H1 (cell line): Measurements from ENCODE around the gene GRK6. TPM values are rescaled to one million over a fixed set of nuclear protein-coding genes. Genes with fewer than 3 reads are reported as not detected.

Experiments used
- CTCF ChIA-PET: fragments of 300-600 bp; sonication (Branson Sonifier 250); formaldehyde crosslinking; loops from one replicate; lab custom pipeline; 2021; ENCODE audit not compliant: partially characterized antibody; lab: Charles Lee
- POLR2A ChIA-PET: fragments of 300-600 bp; sonication (Branson Sonifier 250); formaldehyde crosslinking; loops from one replicate; lab custom pipeline; 2021; ENCODE audit warnings: inconsistent platforms; ENCODE audit not compliant: partially characterized antibody; lab: Charles Lee
- DNase-seq, 2 experiments: peaks; one replicate each; pipeline versions ENCODE4 v3.0.0 to v3.0.0-alpha.2; 2010 to 2022; ENCODE audit warnings: low spot score in 2 of 2, low read depth in 1 of 2, mixed read lengths in 1 of 2
- FAIRE-seq: peaks from 2 replicates; lab custom pipeline; 2011; peaks lifted over from hg19 to GRCh38; lab: Jason Lieb, UNC
- H2AFZ ChIP-seq: 2 replicates; pipeline ENCODE4 v1.8.1; 2012; ENCODE audit warnings: low read length, inconsistent platforms
- H2AK5ac ChIP-seq: 2 replicates; pipeline ENCODE4 v1.6.1; 2013; ENCODE audit warnings: low read depth, low read length
- H2BK120ac ChIP-seq: replicated peaks from 2 replicates; pipeline ENCODE3; 2013; ENCODE audit warnings: low read depth, low read length, inconsistent platforms
- H2BK12ac ChIP-seq: 2 replicates; pipeline ENCODE4 v1.6.1; 2013; ENCODE audit warnings: low read depth, low read length
- H2BK15ac ChIP-seq: 2 replicates; pipeline ENCODE4 v1.6.1; 2013; ENCODE audit warnings: low read length
- H2BK20ac ChIP-seq: 2 replicates; pipeline ENCODE4 v1.6.1; 2013; ENCODE audit warnings: low read length
- H2BK5ac ChIP-seq: 2 replicates; pipeline ENCODE4 v1.6.1; 2013; ENCODE audit warnings: low read depth, low read length
- H3K14ac ChIP-seq: 2 replicates; pipeline ENCODE4 v1.6.1; 2013; ENCODE audit warnings: inconsistent platforms; ENCODE audit not compliant: insufficient read length
- H3K18ac ChIP-seq: 2 replicates; pipeline ENCODE4 v1.6.1; 2013; ENCODE audit warnings: low read length; ENCODE audit errors: extremely low read depth
- H3K23ac ChIP-seq: 2 replicates; pipeline ENCODE4 v1.6.1; 2013; ENCODE audit warnings: inconsistent platforms; ENCODE audit not compliant: insufficient read length
- H3K23me2 ChIP-seq: 2 replicates; pipeline ENCODE4 v1.6.1; 2013; ENCODE audit warnings: low read depth, low read length
- H3K27ac ChIP-seq: 2 replicates; pipeline ENCODE4 v1.6.1; 2011; ENCODE audit warnings: low read depth, low read length, inconsistent platforms
- H3K27me3 ChIP-seq, 4 experiments: replicated peaks in 1 of 4; 1 replicate in 1 of 4; 2 replicates in 3 of 4; pipeline versions ENCODE4 v1.6.1 to v1.8.1; 2011 to 2013; ENCODE audit warnings: low read length in 3 of 4, mild to moderate bottlenecking in 3 of 4, inconsistent platforms in 2 of 4, mixed read lengths in 2 of 4, moderate library complexity in 1 of 4; ENCODE audit not compliant: control insufficient read depth in 3 of 4, insufficient read depth in 3 of 4; ENCODE audit errors: extremely low read depth in 1 of 4
- H3K36me3 ChIP-seq, 4 experiments: 2 replicates each; pipeline versions ENCODE4 v1.6.1 to v1.8.1; 2011 to 2013; ENCODE audit warnings: mild to moderate bottlenecking in 4 of 4, low read length in 3 of 4, moderate library complexity in 2 of 4, control low read depth in 1 of 4, inconsistent platforms in 1 of 4; ENCODE audit not compliant: insufficient read depth in 4 of 4, control insufficient read depth in 2 of 4
- H3K4ac ChIP-seq: replicated peaks from 2 replicates; pipeline ENCODE3; 2013; ENCODE audit warnings: low read length, low read depth, mixed read lengths, inconsistent platforms; ENCODE audit not compliant: insufficient read length
- H3K4me1 ChIP-seq, 4 experiments: replicated peaks in 1 of 4; 1 replicate in 1 of 4; 2 replicates in 3 of 4; pipeline versions ENCODE4 v1.6.1 to v1.8.1; 2011 to 2013; ENCODE audit warnings: low read length in 3 of 4, inconsistent platforms in 2 of 4, mixed read lengths in 1 of 4; ENCODE audit not compliant: insufficient read depth in 4 of 4, control insufficient read depth in 3 of 4
- H3K4me2 ChIP-seq, 2 experiments: 2 replicates each; pipeline versions ENCODE4 v1.6.1 to v1.8.1; 2011 to 2013; ENCODE audit warnings: low read depth in 2 of 2, low read length in 2 of 2, control low read depth in 1 of 2, inconsistent platforms in 1 of 2, mild to moderate bottlenecking in 1 of 2; ENCODE audit not compliant: insufficient read depth in 1 of 2
- H3K4me3 ChIP-seq, 4 experiments: fragments of 200-600, 300-600 bp in 1 of 4; sonication (generic), shearing (Covaris generic), sonication (Bioruptor Twin) in 1 of 4; 2 replicates each; pipeline versions ENCODE4 v1.5.1 to v1.8.1; 2011 to 2016; ENCODE audit warnings: low read length in 4 of 4, low read depth in 3 of 4, control low read depth in 2 of 4, inconsistent platforms in 2 of 4, mild to moderate bottlenecking in 2 of 4, mixed read lengths in 1 of 4, moderate library complexity in 1 of 4; ENCODE audit not compliant: insufficient read depth in 2 of 4; ENCODE audit errors: extremely low read depth in 1 of 4
- H3K56ac ChIP-seq: replicated peaks from 2 replicates; pipeline ENCODE3; 2013; ENCODE audit warnings: low read depth, mild to moderate bottlenecking, mixed read lengths, low read length, inconsistent platforms; ENCODE audit not compliant: insufficient read length
- H3K79me1 ChIP-seq: 2 replicates; pipeline ENCODE4 v1.6.1; 2013; ENCODE audit warnings: low read depth, low read length, control low read depth
- H3K79me2 ChIP-seq, 2 experiments: 2 replicates each; pipeline versions ENCODE4 v1.6.1 to v1.8.1; 2012 to 2013; ENCODE audit warnings: low read length in 2 of 2, mild to moderate bottlenecking in 2 of 2, inconsistent platforms in 1 of 2; ENCODE audit not compliant: insufficient read depth in 2 of 2, control insufficient read depth in 1 of 2
- H3K9ac ChIP-seq, 4 experiments: replicated peaks in 1 of 4; 1 replicate in 1 of 4; 2 replicates in 3 of 4; pipeline versions ENCODE4 v1.6.1 to v1.8.1; 2011 to 2013; ENCODE audit warnings: low read depth in 3 of 4, low read length in 3 of 4, control low read depth in 2 of 4, mild to moderate bottlenecking in 2 of 4, moderate library complexity in 2 of 4, inconsistent platforms in 1 of 4; ENCODE audit errors: extremely low read depth in 1 of 4
- H3K9me3 ChIP-seq, 2 experiments: 2 replicates each; pipeline versions ENCODE4 v1.6.1 to v1.8.1; 2012 to 2013; ENCODE audit warnings: mild to moderate bottlenecking in 2 of 2, moderate library complexity in 2 of 2, control low read depth in 1 of 2, inconsistent platforms in 1 of 2, low read depth in 1 of 2, low read length in 1 of 2, mixed read lengths in 1 of 2; ENCODE audit not compliant: insufficient read depth in 2 of 2
- H4K20me1 ChIP-seq, 2 experiments: replicated peaks in 1 of 2; 2 replicates each; pipeline versions ENCODE3 to v1.8.1; 2011 to 2013; ENCODE audit warnings: inconsistent platforms in 2 of 2, low read length in 2 of 2, mild to moderate bottlenecking in 1 of 2; ENCODE audit not compliant: insufficient read depth in 2 of 2, control insufficient read depth in 1 of 2
- H4K5ac ChIP-seq: 2 replicates; pipeline ENCODE4 v1.6.1; 2013; ENCODE audit warnings: low read length, low read depth, mixed read lengths, inconsistent platforms; ENCODE audit not compliant: insufficient read length
- H4K8ac ChIP-seq: 2 replicates; pipeline ENCODE4 v1.8.0; 2013; ENCODE audit warnings: mild to moderate bottlenecking, moderate library complexity, low read length, inconsistent platforms; ENCODE audit not compliant: insufficient read depth; ENCODE audit errors: extremely low read depth
- H4K91ac ChIP-seq: replicated peaks from 2 replicates; pipeline ENCODE3; 2013; ENCODE audit warnings: low read length, mixed read lengths, inconsistent platforms; ENCODE audit not compliant: insufficient read length
- ASH2L ChIP-seq: fragments of 200-600, 300-600 bp; sonication (generic); IDR thresholded peaks from one replicate; pipeline ENCODE4 v1.7.1; 2017; ENCODE audit warnings: low read length
- GABPA ChIP-seq: IDR thresholded peaks from 2 replicates; pipeline ENCODE4 v1.6.1; 2011; ENCODE audit warnings: mild to moderate bottlenecking, low read length, moderate library complexity, borderline replicate concordance; ENCODE audit not compliant: insufficient read depth
- KDM4A ChIP-seq: IDR thresholded peaks from one replicate; pipeline ENCODE4 v1.7.1; 2012; ENCODE audit warnings: low read depth, mild to moderate bottlenecking, moderate library complexity, low read length, inconsistent platforms; ENCODE audit not compliant: severe bottlenecking
- PHF8 ChIP-seq: fragments of 200-600 bp; sonication (generic); conservative IDR thresholded peaks from 2 replicates; pipeline ENCODE4 v1.7.1; 2012; ENCODE audit warnings: low read depth, mild to moderate bottlenecking, inconsistent platforms, low read length, moderate library complexity
- POLR2A ChIP-seq, 2 experiments: IDR thresholded peaks; 1 replicate in 1 of 2; 2 replicates in 1 of 2; pipeline ENCODE4 v1.6.1; 2011; ENCODE audit warnings: low read depth in 2 of 2, low read length in 2 of 2, mild to moderate bottlenecking in 2 of 2; ENCODE audit errors: control extremely low read depth in 1 of 2
- SP2 ChIP-seq: IDR thresholded peaks from 2 replicates; pipeline ENCODE4 v1.6.1; 2012; ENCODE audit warnings: mild to moderate bottlenecking, low read length, inconsistent platforms
- SRF ChIP-seq: IDR thresholded peaks from 2 replicates; pipeline ENCODE4 v1.6.1; 2011; ENCODE audit warnings: mild to moderate bottlenecking, low read depth, low read length, moderate library complexity
- WGBS, 2 experiments: shearing (Covaris generic) in 1 of 2; methylation state at CpG; one replicate each; pipeline versions ENCODE4 v1.1.6 to v1.1.7; 2013 to 2015; ENCODE audit warnings: low lambda C conversion rate in 2 of 2, mixed read lengths in 2 of 2, inconsistent platforms in 1 of 2, low coverage in 1 of 2, missing lambda C conversion rate in 1 of 2; ENCODE audit not compliant: insufficient replicate concordance in 2 of 2, insufficient coverage in 1 of 2, insufficient read length in 1 of 2; ENCODE audit errors: extremely low coverage in 1 of 2, missing lambda C conversion rate in 1 of 2; 5-methylcytosine and 5-hydroxymethylcytosine counted together
- long read RNA-seq, 2 experiments: library from RNA in 1 of 2; library from capped mRNA in 1 of 2; stranded (forward); transcript quantifications; one replicate each; pipeline ENCODE4 v2.0.0, GENCODE V29; 2021; ENCODE audit warnings: inconsistent platforms in 1 of 2
- polyA minus RNA-seq, 3 experiments: library from RNA; depleted of rRNA, polyadenylated mRNA; stranded (reverse); fragments of >200 nt; gene quantifications; 1 replicate in 2 of 3; 2 replicates in 1 of 3; pipeline ENCODE4 v1.2.3, GENCODE V29; 2011
- polyA plus RNA-seq, 7 experiments: library from polyadenylated mRNA; depleted of rRNA in 3 of 7; stranded (reverse) in 5 of 7; unstranded in 2 of 7; fragments of >200 nt in 5 of 7; fragments of 200-250 nt in 2 of 7; gene quantifications; 1 replicate in 5 of 7; 2 replicates in 1 of 7; 4 replicates in 1 of 7; pipeline versions ENCODE4 v1.2.1 to v1.2.3, GENCODE V29; 2011 to 2013; ENCODE audit warnings: missing spikeins in 2 of 7, mixed read lengths in 2 of 7
- total RNA-seq: library from RNA; stranded (reverse); fragmentation: NEBNext Ultra II Directional; extraction: Animal tissue kit (Norgen Biotek cat#: 25700); gene quantifications from 2 replicates; pipeline ENCODE4 v1.2.1, GENCODE V29; 2021
- TF ChIP-seq, protein P1 (sequence below): IDR thresholded peaks from 2 replicates; pipeline ENCODE4 v1.6.1; 2011; ENCODE audit warnings: low read length, improper control_type of control experiment

Gene GRK6
- 52.0 and 57.8 TPM in 2 replicates for total RNA-seq
- 31.8 and 50.8 TPM in 2 replicates for polyA plus RNA-seq (2011; rRNA removed)
- 43.3 TPM for polyA plus RNA-seq (2011; cell fraction: cytosol; rRNA removed)
- 53.8 TPM for polyA plus RNA-seq (2011; cell fraction: nucleus; rRNA removed)
- polyA plus RNA-seq (2012, experiment 1 of 2): 32.8 to 46.4 TPM (median 42.2 TPM) in 4 replicates
- polyA plus RNA-seq (2012, experiment 2 of 2): 38.4 TPM
- 23.7 TPM for polyA plus RNA-seq (2013, experiment 1 of 2)
- polyA plus RNA-seq (2013, experiment 2 of 2): 24.5 TPM
- 21.9 and 25.8 TPM in 2 replicates for polyA minus RNA-seq (2011; rRNA and poly(A)+ RNA removed)
- 27.7 TPM for polyA minus RNA-seq (2011; cell fraction: cytosol; rRNA and poly(A)+ RNA removed)
- 39.0 TPM for polyA minus RNA-seq (2011; cell fraction: nucleus; rRNA and poly(A)+ RNA removed)
- long read RNA-seq, experiment 1, transcript GRK6-201 (16 exons, 2,939 nt): major isoform, 5 of 71 reads
- long read RNA-seq, experiment 1, partial matches to known transcripts: 51 of 71 reads
- long read RNA-seq, experiment 1, other reads (novel, unspliced or antisense): 13 of 71 reads
- long read RNA-seq, experiment 2, partial matches to known transcripts: 2 of 2 reads
- long read RNA-seq, experiment 2, other reads (novel, unspliced or antisense): 0 of 2 reads

DNA sequence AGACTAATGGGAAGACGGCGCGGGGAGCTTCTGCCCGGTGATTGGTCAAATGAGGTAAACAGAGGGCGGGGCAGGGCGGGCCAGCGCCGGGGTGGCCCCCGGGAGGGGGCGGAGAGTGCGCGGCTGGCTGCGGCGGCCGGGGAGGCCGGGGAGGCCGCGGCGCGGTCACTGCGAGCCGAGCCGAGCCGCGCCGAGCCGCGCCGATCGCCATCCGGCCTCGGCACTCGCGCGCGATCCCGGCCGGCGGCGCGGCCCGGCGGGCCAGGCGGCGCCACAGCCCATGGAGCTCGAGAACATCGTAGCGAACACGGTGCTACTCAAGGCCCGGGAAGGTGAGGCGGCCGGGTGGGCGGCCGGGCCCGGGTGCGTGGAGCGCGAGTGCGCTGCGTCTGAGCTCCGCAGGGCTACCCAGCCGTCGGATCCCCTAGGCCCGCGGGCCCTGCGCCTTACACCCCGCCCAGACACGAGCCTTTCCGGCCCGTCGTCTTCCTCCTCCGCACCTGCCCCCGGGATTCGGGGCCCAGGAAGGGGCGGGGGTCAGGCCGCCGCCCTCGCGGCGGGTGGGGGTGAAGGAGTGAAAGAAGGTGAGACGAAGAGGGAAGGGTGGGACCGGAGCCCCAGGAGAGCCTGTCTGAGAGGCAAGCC, at the start of gene GRK6:
Gene GRK6, plus strand, starts transcription at position 111 of the 645 bp plus-strand sequence. Its CDS starts 170 bp downstream, at position 281.
- Histone ChIP-seq H3K23ac (no peak within 1 kb of the TSS), H3K27ac (peak within 1 kb of the TSS; percentile 88), H3K79me2 (peaks cover 0 to 26% of the 10 kb centered on the region in 2 experiments; a peak in 2 of 4 replicates), H3K27me3 (no peaks in the 10 kb centered on the region), H3K56ac (peak within 1 kb of the TSS; percentile 83), H3K9ac (peak within 1 kb of the TSS; percentile 86 to 98 (median 92)), H3K14ac (peak within 1 kb of the TSS; percentile 13), H2BK120ac (peak within 1 kb of the TSS; percentile 29), H2AFZ (no peak within 1 kb of the TSS), H2BK12ac (peak within 1 kb of the TSS; percentile 84), H2AK5ac (peak within 1 kb of the TSS; percentile 90), H3K9me3 (no peaks in the 10 kb centered on the region), H4K20me1 (peaks cover 15 to 20% of the 10 kb centered on the region in 2 experiments), H2BK20ac (peak within 1 kb of the TSS; percentile 80; the same call in 1 of the 2 replicates), H3K36me3 (peaks cover 0 to 6% (median 4%) of the 10 kb centered on the region in 4 experiments; a peak in 3 of 8 replicates), H4K5ac (peak within 1 kb of the TSS; percentile 88), H3K23me2 (peaks cover 10% of the 10 kb centered on the region), H4K8ac (peak within 1 kb of the TSS; percentile 93), H4K91ac (peak within 1 kb of the TSS; percentile 90), H2BK5ac (peak within 1 kb of the TSS; percentile 91), H3K4ac (peak within 1 kb of the TSS; percentile 64), H3K79me1 (peaks cover 16% of the 10 kb centered on the region), H3K18ac (peak within 1 kb of the TSS; percentile 90), H3K4me3 (peak within 1 kb of the TSS; percentile 55 to 95 (median 80)), H3K4me2 (peak within 1 kb of the TSS; percentile 81 to 94), H2BK15ac (peak within 1 kb of the TSS; percentile 88), H3K4me1 (peaks cover 4 to 14% (median 9%) of the 10 kb centered on the region in 4 experiments; a peak in 6 of 7 replicates)
- no peak for DNase-seq
- ChIA-PET CTCF (interaction anchor here (0.7 to 7.1 kb wide), 15 partner anchors 11 to 621 kb away, joined by 3 to 57 read pairs (median 5); partner anchors contain the start of gene PFN3), POLR2A (interaction anchor here (0.7 to 24.2 kb wide), 17 partner anchors 10 to 90 kb away, joined by 3 to 460 read pairs (median 5); partner anchors contain the start of genes DDX41, LMAN2, PDLIM7 and PRR7)
- no peak for FAIRE-seq
- WGBS, 2 experiments: 1% methylated on average over 35 of the region's 82 CpGs; no CpG with 5 or more reads in 1 of the 2 experiments
- peak; percentile 64 for TF ChIP-seq KDM4A
- no peak for TF ChIP-seq SRF
- TF ChIP-seq ASH2L: peak; percentile 38
- peak; percentile 77 for TF ChIP-seq PHF8
- 0 out of 3 replicates have a peak, but pooled peaks of 1 of the 2 experiments have one; percentile 36 for TF ChIP-seq POLR2A (IDR thresholded peaks at IDR 0.05; ENCODE audit: control extremely low read depth in 1 of 2, low read depth in 2 of 2, low read length in 2 of 2)
- TF ChIP-seq GABPA: peak; percentile 26; the same call in 1 of the 2 replicates
- TF ChIP-seq SP2: no peak
- TF ChIP-seq, protein P1, sequence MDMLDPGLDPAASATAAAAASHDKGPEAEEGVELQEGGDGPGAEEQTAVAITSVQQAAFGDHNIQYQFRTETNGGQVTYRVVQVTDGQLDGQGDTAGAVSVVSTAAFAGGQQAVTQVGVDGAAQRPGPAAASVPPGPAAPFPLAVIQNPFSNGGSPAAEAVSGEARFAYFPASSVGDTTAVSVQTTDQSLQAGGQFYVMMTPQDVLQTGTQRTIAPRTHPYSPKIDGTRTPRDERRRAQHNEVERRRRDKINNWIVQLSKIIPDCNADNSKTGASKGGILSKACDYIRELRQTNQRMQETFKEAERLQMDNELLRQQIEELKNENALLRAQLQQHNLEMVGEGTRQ: no peak
